Measurements from ENCODE around the gene PPP1R3D.

Gene PPP1R3D

DNA sequence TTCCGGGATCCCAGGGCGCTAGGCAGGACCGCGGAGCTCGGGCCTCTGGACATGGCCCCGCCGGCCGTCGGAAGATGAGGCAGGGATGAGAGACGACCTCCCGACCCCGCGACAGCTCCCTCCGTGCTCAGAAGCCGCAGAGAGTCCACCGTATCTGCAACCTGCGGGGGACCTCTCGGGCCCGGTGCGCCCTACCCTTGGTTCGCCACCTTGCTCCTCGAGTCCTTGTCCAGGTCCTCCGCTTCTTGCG is 301 bp downstream of the PPP1R3D start:
- peaks cover 3% of the 10 kb centered on the region for H3K36me3 ChIP-seq (ENCODE audit: control insufficient read depth, insufficient read depth, low read length)
- no peak for TF ChIP-seq CTCF (IDR thresholded peaks at IDR 0.05; ENCODE audit: insufficient read depth, low read length, poor library complexity, severe bottlenecking)
- no peak for DNase-seq (ENCODE audit: extremely low read depth, insufficient read length)
- peak overlapping the region; percentile 85 for H3K4me3 ChIP-seq (replicated peaks; ENCODE audit: low read depth, low read length)
- H3K27me3 ChIP-seq (replicated peaks; ENCODE audit: control insufficient read depth, insufficient read depth, low read length) = no peaks in the 10 kb centered on the region

DNA sequence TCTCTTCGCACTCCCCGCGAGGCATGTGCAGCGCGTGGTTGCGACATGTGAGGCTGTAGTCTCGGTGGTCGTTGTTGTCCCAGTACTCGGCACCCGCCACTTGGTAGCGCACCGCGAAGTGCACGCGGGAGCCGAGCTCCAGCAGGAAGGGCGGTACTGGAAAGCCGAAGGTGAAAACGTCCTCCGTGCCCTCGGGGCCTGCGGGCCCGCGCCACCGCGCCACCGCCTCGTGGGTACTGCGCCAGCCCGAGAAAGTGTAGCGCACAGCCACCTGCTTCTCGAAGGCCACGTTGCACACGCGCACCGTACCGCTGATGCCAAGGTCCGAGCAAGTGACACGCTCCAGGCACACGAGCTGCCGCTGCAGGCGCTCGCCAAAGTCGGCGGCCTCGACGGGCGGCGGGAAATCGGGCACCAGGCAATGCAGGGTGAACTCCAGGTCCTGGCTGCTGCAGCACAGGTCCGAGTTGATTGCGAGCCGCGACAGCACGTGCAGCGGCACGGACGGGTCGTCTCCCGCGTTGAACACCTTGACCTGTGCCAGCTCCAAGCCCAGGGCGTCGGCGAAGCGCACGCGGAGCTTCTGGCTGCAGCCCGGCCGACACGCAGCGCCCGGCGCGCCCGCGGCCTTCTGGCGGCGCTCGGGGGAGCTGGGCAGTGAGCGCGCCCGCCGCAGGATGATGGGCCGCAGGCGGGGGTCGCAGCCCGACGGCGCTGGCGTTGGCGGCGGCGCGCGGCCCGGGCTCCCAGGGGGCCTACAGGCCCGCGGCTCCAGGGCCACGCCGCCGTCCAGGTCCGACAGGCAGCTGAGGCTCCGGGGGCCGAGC is 840 bp downstream of the PPP1R3D start:
- DNase-seq (ENCODE audit: extremely low read depth, insufficient read length) = peak; percentile 32
- H3K4me3 ChIP-seq (replicated peaks; ENCODE audit: low read depth, low read length) = peak overlapping the region; percentile 85
- H3K27me3 ChIP-seq (replicated peaks; ENCODE audit: control insufficient read depth, insufficient read depth, low read length) = no peaks in the 10 kb centered on the region
- no peak for TF ChIP-seq CTCF (IDR thresholded peaks at IDR 0.05; ENCODE audit: insufficient read depth, low read length, poor library complexity, severe bottlenecking)
- no peaks in the 10 kb centered on the region for H3K36me3 ChIP-seq (ENCODE audit: control insufficient read depth, insufficient read depth, low read length)

DNA sequence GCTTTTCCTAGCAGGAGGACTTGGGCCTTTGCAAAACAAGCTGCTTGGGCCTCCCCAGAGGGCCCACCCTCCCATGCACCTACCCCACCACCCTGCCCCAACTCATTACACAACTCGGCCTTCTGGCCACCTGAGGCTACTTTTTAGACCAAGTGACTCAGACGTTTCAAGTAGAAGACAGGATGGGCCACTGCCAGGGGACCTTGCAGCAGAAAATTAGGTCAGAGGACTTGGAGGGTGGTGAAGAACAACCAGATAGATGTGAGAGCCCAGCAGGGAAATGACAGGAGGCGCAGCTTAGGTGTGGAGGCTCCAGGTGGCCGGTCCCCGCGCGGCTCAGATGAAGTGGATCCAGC is 1.4 kb downstream of the PPP1R3D start:
- Histone ChIP-seq H3K36me3 (ENCODE audit: control insufficient read depth, insufficient read depth, low read length) (no peaks in the 10 kb centered on the region), H3K27me3 (replicated peaks; ENCODE audit: control insufficient read depth, insufficient read depth, low read length) (no peaks in the 10 kb centered on the region), H3K4me3 (replicated peaks; ENCODE audit: low read depth, low read length) (no peak overlapping the region)
- no peak for TF ChIP-seq CTCF (IDR thresholded peaks at IDR 0.05; ENCODE audit: insufficient read depth, low read length, poor library complexity, severe bottlenecking)
- no peak for DNase-seq (ENCODE audit: extremely low read depth, insufficient read length)

- Histone ChIP-seq H3K36me3 (ENCODE audit: control insufficient read depth, insufficient read depth, low read length) (no peaks in the 10 kb centered on the region), H3K27me3 (replicated peaks; ENCODE audit: control insufficient read depth, insufficient read depth, low read length) (no peaks in the 10 kb centered on the region), H3K4me3 (replicated peaks; ENCODE audit: low read depth, low read length) (no peak overlapping the region)
- DNase-seq (ENCODE audit: extremely low read depth, insufficient read length) = no peak
- TF ChIP-seq CTCF (IDR thresholded peaks at IDR 0.05; ENCODE audit: insufficient read depth, low read length, poor library complexity, severe bottlenecking) = no peak
Measured at GRCh38 chr20:59938221-59938620, 1.9 kb downstream of the PPP1R3D start.

- no peak for DNase-seq (ENCODE audit: extremely low read depth, insufficient read length)
- Histone ChIP-seq H3K36me3 (ENCODE audit: control insufficient read depth, insufficient read depth, low read length) (no peaks in the 10 kb centered on the region), H3K4me3 (replicated peaks; ENCODE audit: low read depth, low read length) (no peak overlapping the region), H3K27me3 (replicated peaks; ENCODE audit: control insufficient read depth, insufficient read depth, low read length) (no peaks in the 10 kb centered on the region)
- no peak for TF ChIP-seq CTCF (IDR thresholded peaks at IDR 0.05; ENCODE audit: insufficient read depth, low read length, poor library complexity, severe bottlenecking)
Measured at GRCh38 chr20:59937150-59937549, 3.0 kb downstream of the PPP1R3D start.

DNA sequence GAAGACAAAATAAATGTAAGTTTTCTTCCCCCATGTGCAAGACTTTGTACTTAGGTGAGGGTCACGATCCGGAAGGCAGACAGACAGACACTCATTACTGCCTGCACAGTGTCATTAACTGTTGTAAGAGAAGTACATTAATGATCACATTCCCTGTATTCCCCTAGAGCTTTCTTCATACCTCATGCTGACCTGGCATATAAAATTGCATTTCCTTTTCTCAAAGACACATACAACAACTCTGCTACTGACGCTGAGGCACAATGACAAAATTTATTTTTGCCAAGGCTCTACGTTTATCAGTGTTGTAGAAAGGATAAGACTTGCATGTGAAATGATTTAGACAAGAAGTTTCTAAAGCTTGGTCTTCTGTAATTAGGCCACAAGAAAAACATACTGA is 3.7 kb downstream of the PPP1R3D start:
- H3K27me3 ChIP-seq (replicated peaks; ENCODE audit: control insufficient read depth, insufficient read depth, low read length) = no peaks in the 10 kb centered on the region
- H3K36me3 ChIP-seq (ENCODE audit: control insufficient read depth, insufficient read depth, low read length) = no peaks in the 10 kb centered on the region
- DNase-seq (ENCODE audit: extremely low read depth, insufficient read length) = no peak
- TF ChIP-seq CTCF (IDR thresholded peaks at IDR 0.05; ENCODE audit: insufficient read depth, low read length, poor library complexity, severe bottlenecking) = no peak
- H3K4me3 ChIP-seq (replicated peaks; ENCODE audit: low read depth, low read length) = no peak overlapping the region

All from GM06990 (cell line).